Measurements from ENCODE around the gene GAS2.

GAS2 gene

GRCh38 chr11:22674470-22675439, 8.3 kb downstream of the GAS2 start:
- no peak for FAIRE-seq

- FAIRE-seq, result no peak
Measured at GRCh38 chr11:22677153-22677903, 10.9 kb downstream of the GAS2 start.

- no peak for FAIRE-seq
Measured at GRCh38 chr11:22680628-22681027, 14.2 kb downstream of the GAS2 start.

DNA sequence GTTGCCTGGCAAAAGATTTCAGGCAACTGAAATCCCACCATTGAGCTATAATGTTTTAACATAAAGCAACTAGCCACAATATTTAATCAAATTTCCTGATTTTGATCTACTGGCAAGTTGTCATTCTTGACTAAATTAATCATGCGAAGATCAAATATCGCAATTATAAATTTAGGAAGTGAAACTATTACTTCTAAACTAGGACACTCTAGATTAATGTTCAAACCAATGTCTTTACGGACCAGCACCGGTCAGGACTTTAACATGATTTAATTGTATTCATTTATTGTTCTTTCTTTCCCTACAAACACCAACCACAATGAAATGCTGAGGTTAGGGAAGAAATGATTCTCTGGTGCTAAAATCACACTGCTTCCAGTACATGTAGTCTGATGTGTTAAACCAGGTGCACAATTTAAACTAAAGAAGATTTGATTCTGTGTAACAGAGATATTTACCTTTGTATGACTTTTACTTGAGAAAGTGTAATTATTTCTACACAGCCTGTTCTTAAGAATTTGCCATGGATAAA, 14.9 kb downstream of the GAS2 start:
- no peak for FAIRE-seq

GRCh38 chr11:22684082-22684481, 17.7 kb downstream of the GAS2 start:
- FAIRE-seq, result no peak

- FAIRE-seq, result no peak
Measured at GRCh38 chr11:22685111-22685510, 18.7 kb downstream of the GAS2 start.

- no peak for FAIRE-seq
Measured at GRCh38 chr11:22688914-22689313, 22.5 kb downstream of the GAS2 start.

GRCh38 chr11:22690257-22690656, 23.8 kb downstream of the GAS2 start:
- FAIRE-seq, result no peak

DNA sequence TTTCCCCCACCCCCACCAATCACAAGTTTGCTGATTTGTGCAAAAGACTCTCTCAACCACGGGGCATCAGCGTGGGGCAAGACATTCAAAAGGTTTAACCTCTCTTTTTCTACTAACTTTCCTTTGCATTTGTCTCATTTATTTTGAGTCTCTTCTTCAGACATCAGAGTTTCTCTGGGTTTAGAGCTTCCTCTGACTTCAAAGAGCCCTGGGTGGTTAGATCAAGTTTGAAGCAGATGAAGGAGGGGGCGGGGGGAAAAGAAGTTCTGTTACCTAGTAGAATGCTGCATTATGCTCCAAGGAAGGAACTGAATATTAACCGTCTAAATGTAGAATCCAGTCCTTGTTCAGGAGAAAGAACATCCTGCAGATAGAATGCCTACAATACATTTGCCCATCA, 24.5 kb downstream of the GAS2 start:
- no peak for FAIRE-seq

DNA sequence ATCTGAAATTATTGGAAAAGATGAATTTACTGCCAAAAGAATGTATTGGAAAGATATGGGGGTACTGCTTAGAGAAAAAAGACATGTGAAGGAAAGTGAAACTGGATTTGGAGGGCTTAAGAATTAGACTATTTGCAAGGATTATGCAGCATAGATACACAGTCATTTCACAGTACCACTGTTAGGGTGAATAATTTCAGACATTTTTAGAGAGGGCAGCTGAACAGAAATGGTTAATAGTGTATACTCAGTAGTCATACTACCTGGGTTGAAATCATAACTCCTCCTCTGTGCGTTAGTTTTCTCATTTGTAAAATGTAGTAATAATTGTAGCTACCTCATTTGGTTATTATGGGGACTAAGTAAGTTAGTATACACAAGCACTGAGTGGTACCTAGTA, 33.0 kb downstream of the GAS2 start:
- no peak for FAIRE-seq

GRCh38 chr11:22702031-22702430, 35.6 kb downstream of the GAS2 start:
- FAIRE-seq, result no peak

GRCh38 chr11:22703040-22703439, 36.6 kb downstream of the GAS2 start:
- no peak for FAIRE-seq

GRCh38 chr11:22703591-22703990, 37.2 kb downstream of the GAS2 start:
- FAIRE-seq, result no peak

GRCh38 chr11:22707119-22707899, 40.9 kb downstream of the GAS2 start:
- no peak for FAIRE-seq

DNA sequence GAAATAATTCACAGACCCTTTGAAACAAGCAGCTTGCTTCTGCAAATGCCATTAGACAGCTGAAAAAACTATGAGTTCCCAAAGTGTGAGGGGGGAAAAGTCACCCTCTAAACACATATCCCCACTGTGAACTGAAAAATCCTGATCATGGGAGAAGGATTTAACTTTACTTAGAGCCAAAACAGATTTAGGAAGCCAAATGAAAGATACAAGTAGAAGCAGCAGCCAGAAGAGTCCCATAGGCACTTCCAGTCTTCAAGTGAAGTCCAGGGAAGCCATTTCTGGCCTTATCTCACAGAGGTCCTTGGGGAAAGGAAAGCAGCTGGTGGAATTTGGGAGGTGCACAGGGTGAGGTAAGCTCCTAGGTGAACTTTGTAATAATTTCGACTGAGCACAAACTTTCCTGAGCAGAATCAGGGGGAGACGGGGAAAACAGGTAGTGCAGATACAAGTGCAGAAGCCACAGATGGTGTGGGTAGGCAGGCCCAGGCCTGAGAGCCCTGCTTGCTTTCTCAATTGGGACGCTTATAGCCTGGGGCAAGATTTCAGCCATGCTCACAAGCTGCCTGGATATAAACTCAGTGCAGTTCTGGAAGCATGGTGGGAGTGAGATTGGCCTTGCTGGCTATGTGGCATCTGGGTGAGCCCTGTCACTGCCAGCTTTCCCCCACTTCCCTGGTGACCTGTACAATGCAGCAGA, 44.8 kb downstream of the GAS2 start:
- no peak for FAIRE-seq

- no peak for FAIRE-seq
Measured at GRCh38 chr11:22711880-22712279, 45.5 kb downstream of the GAS2 start.

- no peak for FAIRE-seq
Measured at GRCh38 chr11:22713336-22713735, 46.9 kb downstream of the GAS2 start.

- FAIRE-seq, result no peak
Measured at GRCh38 chr11:22715971-22716370, 49.6 kb downstream of the GAS2 start.

DNA sequence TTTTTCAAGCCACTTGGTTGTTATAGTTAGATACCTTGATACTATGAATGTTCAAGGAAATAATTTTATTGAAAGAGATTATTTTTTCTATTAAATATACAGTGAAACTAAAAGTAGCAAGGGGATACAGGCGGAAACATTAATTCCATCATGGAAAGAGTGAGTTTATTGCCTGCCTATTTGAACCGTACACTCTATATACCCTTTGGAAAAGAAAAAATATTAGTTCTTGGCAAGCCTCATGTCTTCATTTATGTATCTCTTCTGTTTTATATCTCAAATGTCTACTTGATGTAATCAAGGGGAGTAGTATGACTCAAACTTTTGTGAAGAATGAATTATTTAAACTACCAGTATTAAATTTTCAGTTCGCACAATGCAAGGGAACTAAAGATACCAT, 54.0 kb downstream of the GAS2 start:
- FAIRE-seq, result no peak

DNA sequence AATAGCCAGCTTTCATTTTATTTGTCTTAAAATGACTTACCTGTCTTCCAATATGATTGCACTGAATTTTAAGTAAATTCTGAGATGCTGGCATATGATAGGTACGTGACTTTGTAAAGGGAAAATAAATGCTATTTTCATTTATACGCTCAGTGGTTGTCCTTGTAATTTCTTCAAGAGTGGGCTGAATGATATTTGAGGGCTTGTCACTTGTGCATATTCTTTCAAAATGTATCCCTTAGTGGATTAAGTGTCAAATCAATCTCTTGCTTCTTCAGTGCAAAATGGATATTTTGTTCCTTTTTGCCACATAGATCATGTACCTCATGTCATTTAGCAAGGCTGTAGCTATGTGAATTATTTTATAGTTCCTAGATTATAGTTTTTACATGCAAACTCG, 56.9 kb downstream of the GAS2 start:
- no peak for FAIRE-seq

DNA sequence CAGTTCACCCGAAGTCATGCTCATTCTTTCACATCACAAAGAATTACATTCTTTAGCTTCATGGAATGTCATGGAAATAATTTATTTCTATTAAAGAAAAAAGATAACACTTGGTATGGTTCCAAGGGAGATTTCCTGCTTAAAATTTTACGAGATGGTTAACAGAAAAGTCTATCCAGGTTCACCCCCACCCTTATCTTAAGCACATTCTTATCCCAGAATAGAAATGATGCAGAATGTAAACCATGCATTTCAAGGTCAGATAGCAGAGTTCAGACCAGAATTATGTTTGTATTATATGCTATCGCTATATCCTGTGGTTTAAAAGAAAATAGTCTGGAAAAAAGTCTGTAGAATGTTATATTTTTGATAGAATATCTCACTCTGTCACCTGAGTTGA, 58.7 kb downstream of the GAS2 start:
- no peak for FAIRE-seq
